ENCODE results near the gene TSTD2.

TSTD2 gene

GRCh38 chr9:97572892-97573365, 60.2 kb downstream of the TSTD2 start:
- Histone ChIP-seq H3F3A (ENCODE audit: insufficient read depth, low read length) (no peaks in the 10 kb centered on the region), H3K27me3 (ENCODE audit: insufficient read depth, low read length) (no peaks in the 10 kb centered on the region; the same call in 1 of the 2 replicates), H3K9me3 (ENCODE audit: low read length) (no peaks in the 10 kb centered on the region), H3K4me1 (ENCODE audit: insufficient read depth, low read length, severe bottlenecking) (no peaks in the 10 kb centered on the region), H3K9ac (ENCODE audit: low read length) (no peak overlapping the region), H3K4me3 (ENCODE audit: low read depth, low read length, poor library complexity, severe bottlenecking) (no peak overlapping the region), H3K79me2 (ENCODE audit: insufficient read depth, low read length) (no peaks in the 10 kb centered on the region), H2AFZ (ENCODE audit: low read length) (no peak overlapping the region), H3K9me2 (ENCODE audit: low read depth, low read length) (no peaks in the 10 kb centered on the region), H4K20me1 (ENCODE audit: insufficient read depth, low read length) (no peaks in the 10 kb centered on the region), H3K4me2 (ENCODE audit: low read length) (no peak overlapping the region), H3K36me3 (ENCODE audit: insufficient read depth, low read length) (no peaks in the 10 kb centered on the region), H3K27ac (ENCODE audit: low read depth, low read length, poor library complexity, severe bottlenecking) (no peak overlapping the region)
- TF ChIP-seq EZH2 (IDR thresholded peaks at IDR 0.05; ENCODE audit: borderline replicate concordance, low read length) (no peak), CTCF (IDR thresholded peaks at IDR 0.05; ENCODE audit: low read length) (no peak)

- no peaks in the 10 kb centered on the region; the same call in 1 of the 2 replicates for H3K27me3 ChIP-seq (ENCODE audit: insufficient read depth, low read length)
- no peak overlapping the region for H3K27ac ChIP-seq (ENCODE audit: low read depth, low read length, poor library complexity, severe bottlenecking)
These were observed 60.8 kb downstream of the TSTD2 start for GRCh38 chr9:97572196-97572891.

GRCh38 chr9:97571664-97572063, 61.5 kb downstream of the TSTD2 start:
- H3K4me2 ChIP-seq (ENCODE audit: low read length) = no peak overlapping the region
- H2AFZ ChIP-seq (ENCODE audit: low read length) = no peak overlapping the region
- H3K27me3 ChIP-seq (ENCODE audit: insufficient read depth, low read length) = no peaks in the 10 kb centered on the region; the same call in 1 of the 2 replicates
- no peaks in the 10 kb centered on the region for H4K20me1 ChIP-seq (ENCODE audit: insufficient read depth, low read length)
- TF ChIP-seq EZH2 (IDR thresholded peaks at IDR 0.05; ENCODE audit: borderline replicate concordance, low read length) (no peak), CTCF (IDR thresholded peaks at IDR 0.05; ENCODE audit: low read length) (no peak)
- H3F3A ChIP-seq (ENCODE audit: insufficient read depth, low read length) = no peaks in the 10 kb centered on the region
- no peaks in the 10 kb centered on the region for H3K79me2 ChIP-seq (ENCODE audit: insufficient read depth, low read length)
- no peaks in the 10 kb centered on the region for H3K36me3 ChIP-seq (ENCODE audit: insufficient read depth, low read length)
- H3K27ac ChIP-seq (ENCODE audit: low read depth, low read length, poor library complexity, severe bottlenecking) = no peak overlapping the region
- H3K9me2 ChIP-seq (ENCODE audit: low read depth, low read length) = no peaks in the 10 kb centered on the region
- no peaks in the 10 kb centered on the region for H3K9me3 ChIP-seq (ENCODE audit: low read length)
- H3K9ac ChIP-seq (ENCODE audit: low read length) = no peak overlapping the region
- no peaks in the 10 kb centered on the region for H3K4me1 ChIP-seq (ENCODE audit: insufficient read depth, low read length, severe bottlenecking)
- no peak overlapping the region for H3K4me3 ChIP-seq (ENCODE audit: low read depth, low read length, poor library complexity, severe bottlenecking)

More at GRCh38 chr9:97572196-97572891, 60.8 kb downstream of the TSTD2 start:
- Histone ChIP-seq H3K9me3 (ENCODE audit: low read length) (no peaks in the 10 kb centered on the region), H3K79me2 (ENCODE audit: insufficient read depth, low read length) (no peaks in the 10 kb centered on the region), H3F3A (ENCODE audit: insufficient read depth, low read length) (no peaks in the 10 kb centered on the region), H3K36me3 (ENCODE audit: insufficient read depth, low read length) (no peaks in the 10 kb centered on the region), H3K9me2 (ENCODE audit: low read depth, low read length) (no peaks in the 10 kb centered on the region), H3K4me1 (ENCODE audit: insufficient read depth, low read length, severe bottlenecking) (no peaks in the 10 kb centered on the region), H2AFZ (ENCODE audit: low read length) (no peak overlapping the region), H3K9ac (ENCODE audit: low read length) (no peak overlapping the region), H3K4me2 (ENCODE audit: low read length) (no peak overlapping the region), H3K4me3 (ENCODE audit: low read depth, low read length, poor library complexity, severe bottlenecking) (no peak overlapping the region), H4K20me1 (ENCODE audit: insufficient read depth, low read length) (no peaks in the 10 kb centered on the region)
- no peak for TF ChIP-seq EZH2 (IDR thresholded peaks at IDR 0.05; ENCODE audit: borderline replicate concordance, low read length)
